HG03039 (cell line): ENCODE measurements around the gene NRG3.

Experiments
- ATAC-seq: cut with Tn5 transposase; IDR thresholded peaks from one replicate; pipeline ENCODE4 v1.9.1; 2021; ENCODE audit warnings: mild to moderate bottlenecking, moderate library complexity; ENCODE audit not compliant: unreplicated experiment

The NRG3 gene

GRCh38 chr10:81874875-81875466 is at the start of gene NRG3:
NRG3 (plus strand) TSS chr10:81875194.
- no peak for ATAC-seq

GRCh38 chr10:81828251-81828650 is 46.7 kb upstream of the NRG3 start:
- no peak for ATAC-seq

GRCh38 chr10:81831060-81831459 is 43.9 kb upstream of the NRG3 start:
- no peak for ATAC-seq

GRCh38 chr10:81838950-81839349 is 36.0 kb upstream of the NRG3 start:
- ATAC-seq: no peak

- ATAC-seq: no peak
Measured at GRCh38 chr10:81843042-81843441, 32.0 kb upstream of the NRG3 start.

- no peak for ATAC-seq
Measured at GRCh38 chr10:81847675-81848074, 27.3 kb upstream of the NRG3 start.

GRCh38 chr10:81848514-81848913 is 26.5 kb upstream of the NRG3 start:
- ATAC-seq: no peak

GRCh38 chr10:81848931-81849330 is 26.1 kb upstream of the NRG3 start:
- no peak for ATAC-seq

- ATAC-seq: no peak
Measured at GRCh38 chr10:81862596-81862995, 12.4 kb upstream of the NRG3 start.

- ATAC-seq: no peak
Measured at GRCh38 chr10:81863771-81864170, 11.2 kb upstream of the NRG3 start.

- no peak for ATAC-seq
Measured at GRCh38 chr10:81865581-81865980, 9.4 kb upstream of the NRG3 start.

GRCh38 chr10:81866753-81867152 is 8.2 kb upstream of the NRG3 start:
- peak; percentile 61 for ATAC-seq

- ATAC-seq: no peak
Measured at GRCh38 chr10:81870472-81870871, 4.5 kb upstream of the NRG3 start.

GRCh38 chr10:81871558-81871957 is 3.4 kb upstream of the NRG3 start:
- no peak for ATAC-seq

GRCh38 chr10:81872206-81872862 is 2.7 kb upstream of the NRG3 start:
- ATAC-seq: no peak

GRCh38 chr10:81873231-81873931 is 1.6 kb upstream of the NRG3 start:
- ATAC-seq: no peak

GRCh38 chr10:81873932-81874816 is 820 bp upstream of the NRG3 start:
- no peak for ATAC-seq

- no peak for ATAC-seq
Measured at GRCh38 chr10:81875467-81876252, 666 bp downstream of the NRG3 start.

GRCh38 chr10:81876253-81877077 is 1.5 kb downstream of the NRG3 start:
- ATAC-seq: no peak

- ATAC-seq: no peak
Measured at GRCh38 chr10:81877596-81877995, 2.6 kb downstream of the NRG3 start.
